NCI-H345 (cell line): ENCODE results near the gene AKAP6.

Source experiments
- DNase-seq: peaks from one replicate; lab custom pipeline; 2025; lab: John Stamatoyannopoulos, UW

The AKAP6 gene

GRCh38 chr14:32677129-32677780 is 348.2 kb downstream of the AKAP6 start:
- DNase-seq, result no peak

GRCh38 chr14:32678088-32678487 is 349.0 kb downstream of the AKAP6 start:
- DNase-seq, result no peak

- DNase-seq, result peak; percentile 9
Measured at GRCh38 chr14:32679927-32680612, 351.0 kb downstream of the AKAP6 start.

GRCh38 chr14:32681598-32681997 is 352.5 kb downstream of the AKAP6 start:
- no peak for DNase-seq

GRCh38 chr14:32682214-32682613 is 353.1 kb downstream of the AKAP6 start:
- peak; percentile 46 for DNase-seq

GRCh38 chr14:32683679-32684078 is 354.6 kb downstream of the AKAP6 start:
- DNase-seq, result no peak

- DNase-seq, result no peak
Measured at GRCh38 chr14:32688941-32689340, 359.8 kb downstream of the AKAP6 start.

- no peak for DNase-seq
Measured at GRCh38 chr14:32692441-32692840, 363.3 kb downstream of the AKAP6 start.

- DNase-seq, result no peak
Measured at GRCh38 chr14:32693114-32693513, 364.0 kb downstream of the AKAP6 start.

GRCh38 chr14:32694795-32695449 is 365.8 kb downstream of the AKAP6 start:
- DNase-seq, result peak; percentile 24

- no peak for DNase-seq
Measured at GRCh38 chr14:32696325-32697091, 367.4 kb downstream of the AKAP6 start.

- no peak for DNase-seq
Measured at GRCh38 chr14:32697114-32697513, 368.0 kb downstream of the AKAP6 start.

- no peak for DNase-seq
Measured at GRCh38 chr14:32697704-32698103, 368.6 kb downstream of the AKAP6 start.

GRCh38 chr14:32698831-32699230 is 369.7 kb downstream of the AKAP6 start:
- no peak for DNase-seq

- DNase-seq, result no peak
Measured at GRCh38 chr14:32701475-32701874, 372.4 kb downstream of the AKAP6 start.

GRCh38 chr14:32702088-32702487 is 373.0 kb downstream of the AKAP6 start:
- DNase-seq, result no peak

- DNase-seq, result no peak
Measured at GRCh38 chr14:32702562-32702961, 373.5 kb downstream of the AKAP6 start.

GRCh38 chr14:32703183-32703621 is 374.1 kb downstream of the AKAP6 start:
- DNase-seq, result no peak

GRCh38 chr14:32706721-32707519 is 377.8 kb downstream of the AKAP6 start:
- DNase-seq, result no peak

- DNase-seq, result no peak
Measured at GRCh38 chr14:32707742-32708500, 378.8 kb downstream of the AKAP6 start.

GRCh38 chr14:32709027-32709426 is 379.9 kb downstream of the AKAP6 start:
- no peak for DNase-seq
